Measurements from ENCODE around the gene CCHCR1.
A peak's percentile ranks its signal among the peaks of the same experiment; 100 is the strongest.

The CCHCR1 gene

DNA sequence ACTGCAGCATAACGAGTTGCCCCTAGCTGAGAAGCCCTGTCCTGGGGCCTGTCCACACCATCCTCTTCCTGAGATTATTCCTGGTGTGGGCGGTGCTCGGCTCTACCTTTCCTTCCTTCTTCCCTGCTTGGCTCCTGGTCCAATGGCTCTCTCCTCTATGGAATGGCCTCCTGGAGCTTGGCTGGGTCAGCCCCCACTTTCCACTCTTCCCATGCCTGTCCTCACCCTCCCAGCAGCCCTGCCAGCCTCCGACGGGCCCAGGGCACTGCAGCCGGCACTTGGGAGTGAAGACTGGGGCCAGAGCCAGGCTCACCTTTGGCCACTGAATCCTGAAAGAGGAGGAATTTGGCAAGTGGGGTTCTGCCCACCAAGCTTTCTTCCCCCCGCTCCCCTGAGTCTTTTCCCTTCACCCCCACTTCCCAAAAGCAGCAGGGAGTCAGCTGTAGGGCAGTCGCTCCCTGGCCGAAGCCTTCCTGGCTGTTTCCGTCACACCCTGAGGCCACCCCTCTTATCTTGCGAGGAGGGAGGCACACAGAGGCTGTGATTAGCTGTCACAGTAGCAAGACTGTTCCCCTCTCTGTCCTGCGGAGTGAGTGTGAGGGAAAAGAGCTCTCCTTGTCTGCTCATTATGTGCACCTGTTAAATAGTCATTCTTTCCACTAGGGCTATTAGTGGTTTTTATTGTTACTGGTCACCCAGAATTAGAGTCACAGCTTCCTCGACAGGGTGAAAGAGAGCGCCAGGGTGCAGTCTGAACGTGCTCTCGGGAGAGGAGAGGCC lies 31.0 kb downstream of the CCHCR1 start:
- ATAC-seq = no peak
- no peak for TF ChIP-seq GLIS3 (CRISPR knock-in tag; IDR thresholded peaks at IDR 0.05)
- TF ChIP-seq ZNF8 (CRISPR knock-in tag; IDR thresholded peaks at IDR 0.05) = no peak
- no peak for TF ChIP-seq POU6F1 (CRISPR knock-in tag; IDR thresholded peaks at IDR 0.05; ENCODE audit: borderline replicate concordance, low read depth)
- TF ChIP-seq TSHZ2 (CRISPR knock-in tag; IDR thresholded peaks at IDR 0.05) = no peak
- TF ChIP-seq PATZ1 (CRISPR knock-in tag; IDR thresholded peaks at IDR 0.05; ENCODE audit: borderline replicate concordance) = no peak
- TF ChIP-seq ZC3H10 (CRISPR knock-in tag; IDR thresholded peaks at IDR 0.05) = no peak
- no peak for TF ChIP-seq ARNTL (CRISPR knock-in tag; IDR thresholded peaks at IDR 0.05; ENCODE audit: borderline replicate concordance, low read depth)
- no peak for TF ChIP-seq RARB (CRISPR knock-in tag; IDR thresholded peaks at IDR 0.05)
- no peak for TF ChIP-seq TOX (CRISPR knock-in tag; IDR thresholded peaks at IDR 0.05; ENCODE audit: borderline replicate concordance)
- no peak for TF ChIP-seq OSR1 (CRISPR knock-in tag; IDR thresholded peaks at IDR 0.05)
- TF ChIP-seq ISL1 (CRISPR knock-in tag; IDR thresholded peaks at IDR 0.05) = no peak
- TF ChIP-seq CSDC2 (CRISPR knock-in tag; IDR thresholded peaks at IDR 0.05) = no peak
- TF ChIP-seq, protein P1, sequence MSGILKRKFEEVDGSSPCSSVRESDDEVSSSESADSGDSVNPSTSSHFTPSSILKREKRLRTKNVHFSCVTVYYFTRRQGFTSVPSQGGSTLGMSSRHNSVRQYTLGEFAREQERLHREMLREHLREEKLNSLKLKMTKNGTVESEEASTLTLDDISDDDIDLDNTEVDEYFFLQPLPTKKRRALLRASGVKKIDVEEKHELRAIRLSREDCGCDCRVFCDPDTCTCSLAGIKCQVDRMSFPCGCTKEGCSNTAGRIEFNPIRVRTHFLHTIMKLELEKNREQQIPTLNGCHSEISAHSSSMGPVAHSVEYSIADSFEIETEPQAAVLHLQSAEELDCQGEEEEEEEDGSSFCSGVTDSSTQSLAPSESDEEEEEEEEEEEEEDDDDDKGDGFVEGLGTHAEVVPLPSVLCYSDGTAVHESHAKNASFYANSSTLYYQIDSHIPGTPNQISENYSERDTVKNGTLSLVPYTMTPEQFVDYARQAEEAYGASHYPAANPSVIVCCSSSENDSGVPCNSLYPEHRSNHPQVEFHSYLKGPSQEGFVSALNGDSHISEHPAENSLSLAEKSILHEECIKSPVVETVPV (CRISPR knock-in tag; IDR thresholded peaks at IDR 0.05) = no peak
- no peak for TF ChIP-seq ZFP3 (CRISPR knock-in tag; IDR thresholded peaks at IDR 0.05)

DNA sequence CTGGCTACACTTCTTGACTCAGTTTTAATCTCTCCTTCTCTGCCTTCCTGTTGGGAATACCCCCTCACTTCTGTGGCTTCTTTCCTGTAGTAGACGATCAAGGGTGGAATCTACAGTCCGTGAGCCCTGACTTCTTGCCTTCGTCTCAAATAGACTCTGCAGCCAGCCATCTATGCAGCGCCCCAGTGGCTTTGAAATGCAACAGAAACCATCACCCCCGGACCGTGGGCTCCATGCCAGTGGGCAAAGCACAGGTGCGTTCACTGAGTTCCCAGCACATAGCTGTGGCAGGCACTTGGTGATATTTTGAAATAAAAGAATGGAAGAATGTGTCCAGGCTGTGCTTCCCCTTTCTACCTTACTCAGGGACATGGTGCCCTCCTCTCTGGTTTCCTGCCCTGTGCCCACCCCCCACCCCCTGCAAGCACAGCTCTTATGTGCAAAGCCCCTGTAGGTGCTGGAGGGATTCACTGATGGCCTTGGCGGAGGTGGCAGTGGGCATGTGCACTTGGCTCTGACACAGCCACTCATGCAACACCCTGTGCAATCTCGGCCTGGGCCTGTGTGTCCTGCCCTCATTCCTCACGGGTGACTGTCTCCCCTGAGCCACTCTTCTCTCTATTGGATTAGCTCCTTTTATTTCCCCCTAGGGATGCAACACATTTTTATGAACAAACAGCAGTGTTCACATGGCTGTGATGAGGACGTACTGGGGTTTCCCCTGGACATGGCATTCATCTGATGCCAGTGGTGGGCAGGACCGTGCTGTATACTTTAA lies 31.8 kb downstream of the CCHCR1 start:
- TF ChIP-seq BACH2 (CRISPR knock-in tag; IDR thresholded peaks at IDR 0.05; ENCODE audit: borderline replicate concordance) (no peak), ZNF8 (CRISPR knock-in tag; IDR thresholded peaks at IDR 0.05) (no peak), ISL1 (CRISPR knock-in tag; IDR thresholded peaks at IDR 0.05) (no peak), ARNTL (CRISPR knock-in tag; IDR thresholded peaks at IDR 0.05; ENCODE audit: borderline replicate concordance, low read depth) (no peak), TOX (CRISPR knock-in tag; IDR thresholded peaks at IDR 0.05; ENCODE audit: borderline replicate concordance) (no peak), RARB (CRISPR knock-in tag; IDR thresholded peaks at IDR 0.05) (no peak), ZNF70 (CRISPR knock-in tag; IDR thresholded peaks at IDR 0.05) (no peak)
- peak; percentile 5; the same call in 1 of the 3 replicates for ATAC-seq

GRCh38 chr6:31125162-31125561 lies 32.4 kb downstream of the CCHCR1 start:
- ATAC-seq = no peak; the same call in 2 of the 3 replicates
- TF ChIP-seq RARB (CRISPR knock-in tag; IDR thresholded peaks at IDR 0.05) = no peak
- TF ChIP-seq PPARA (CRISPR knock-in tag; IDR thresholded peaks at IDR 0.05; ENCODE audit: borderline replicate concordance) = no peak
- no peak for TF ChIP-seq CSDC2 (CRISPR knock-in tag; IDR thresholded peaks at IDR 0.05)
- TF ChIP-seq ARNTL (CRISPR knock-in tag; IDR thresholded peaks at IDR 0.05; ENCODE audit: borderline replicate concordance, low read depth) = no peak
- TF ChIP-seq ZC3H10 (CRISPR knock-in tag; IDR thresholded peaks at IDR 0.05) = no peak
- no peak for TF ChIP-seq OSR1 (CRISPR knock-in tag; IDR thresholded peaks at IDR 0.05)
- TF ChIP-seq ZNF565 (CRISPR knock-in tag; conservative IDR thresholded peaks at IDR 0.05; ENCODE audit: low read depth) = no peak
- no peak for TF ChIP-seq ZNF70 (CRISPR knock-in tag; IDR thresholded peaks at IDR 0.05)
- TF ChIP-seq POU6F1 (CRISPR knock-in tag; IDR thresholded peaks at IDR 0.05; ENCODE audit: borderline replicate concordance, low read depth) = no peak
- TF ChIP-seq ESRRG (CRISPR knock-in tag; IDR thresholded peaks at IDR 0.05) = no peak
- TF ChIP-seq, protein P1 (CRISPR knock-in tag; IDR thresholded peaks at IDR 0.05) = no peak
- TF ChIP-seq ZFP3 (CRISPR knock-in tag; IDR thresholded peaks at IDR 0.05) = no peak
- TF ChIP-seq, protein P2, sequence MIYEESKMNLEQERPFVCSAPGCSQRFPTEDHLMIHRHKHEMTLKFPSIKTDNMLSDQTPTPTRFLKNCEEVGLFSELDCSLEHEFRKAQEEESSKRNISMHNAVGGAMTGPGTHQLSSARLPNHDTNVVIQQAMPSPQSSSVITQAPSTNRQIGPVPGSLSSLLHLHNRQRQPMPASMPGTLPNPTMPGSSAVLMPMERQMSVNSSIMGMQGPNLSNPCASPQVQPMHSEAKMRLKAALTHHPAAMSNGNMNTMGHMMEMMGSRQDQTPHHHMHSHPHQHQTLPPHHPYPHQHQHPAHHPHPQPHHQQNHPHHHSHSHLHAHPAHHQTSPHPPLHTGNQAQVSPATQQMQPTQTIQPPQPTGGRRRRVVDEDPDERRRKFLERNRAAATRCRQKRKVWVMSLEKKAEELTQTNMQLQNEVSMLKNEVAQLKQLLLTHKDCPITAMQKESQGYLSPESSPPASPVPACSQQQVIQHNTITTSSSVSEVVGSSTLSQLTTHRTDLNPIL (CRISPR knock-in tag; IDR thresholded peaks at IDR 0.05; ENCODE audit: low read depth) = no peak
